NCI-H2081 treated with DMSO at 0.1 percent for 48 hours (cell line): ENCODE results near the gene ANKRD10.
"Not testable (repeated sequence)": the region's sequence is repeated elsewhere in the genome, so short reads cannot be mapped to it uniquely, and the experiment has no call there.

Source experiments
- DNase-seq: peaks from one replicate; lab custom pipeline; 2025; lab: John Stamatoyannopoulos, UW

The ANKRD10 gene

DNA sequence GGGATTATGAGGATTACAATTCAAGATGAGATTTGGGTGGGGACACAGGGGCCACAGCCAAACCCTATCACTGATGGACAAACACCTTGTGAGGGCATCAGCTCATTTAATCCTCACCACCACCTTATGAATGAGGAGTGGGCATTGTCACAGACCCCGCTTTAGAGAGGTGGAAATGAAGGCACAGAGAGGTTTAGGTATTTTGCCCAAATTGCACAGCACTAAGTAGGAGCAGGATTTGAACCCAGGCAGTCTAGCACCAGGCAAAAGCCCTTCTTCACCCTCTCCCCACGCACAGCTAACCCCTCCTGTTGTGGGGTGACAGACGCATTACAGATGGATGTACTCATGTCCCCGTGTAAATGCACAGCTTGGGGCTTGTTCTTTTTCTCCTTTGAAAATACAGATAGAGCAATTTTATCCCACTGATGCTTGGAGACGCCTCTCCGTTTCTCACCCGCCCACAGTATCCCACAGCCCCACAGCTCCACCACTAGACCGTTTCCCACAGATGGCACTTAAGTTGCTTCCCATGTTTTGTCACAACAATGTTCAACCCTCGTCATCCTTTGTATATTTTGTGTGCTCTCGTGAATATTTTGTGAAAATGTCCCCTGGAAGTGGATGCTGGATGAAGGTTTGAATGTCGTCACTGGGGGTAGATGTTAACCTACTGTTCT is 48.2 kb downstream of the ANKRD10 start:
- DNase-seq: no peak

DNA sequence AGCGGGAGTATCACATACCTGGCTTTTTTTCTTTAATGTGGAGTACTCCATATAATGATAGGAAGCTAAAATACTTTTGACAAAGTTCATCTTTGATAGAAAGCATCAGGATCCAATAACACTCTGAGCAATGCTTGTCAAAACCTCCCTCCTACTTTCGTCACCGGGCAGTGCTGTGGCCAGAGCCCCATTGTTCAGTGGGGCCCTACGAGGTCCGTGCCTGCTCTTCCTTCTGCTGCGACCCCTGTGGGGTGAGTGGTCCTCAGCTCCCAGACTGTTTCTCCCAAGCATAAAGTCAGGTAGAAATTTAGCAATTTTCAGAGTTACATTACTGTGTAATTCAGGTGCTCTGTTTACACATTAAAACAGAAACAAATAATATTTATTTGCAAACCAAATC is 51.2 kb downstream of the ANKRD10 start:
- DNase-seq: no peak

DNA sequence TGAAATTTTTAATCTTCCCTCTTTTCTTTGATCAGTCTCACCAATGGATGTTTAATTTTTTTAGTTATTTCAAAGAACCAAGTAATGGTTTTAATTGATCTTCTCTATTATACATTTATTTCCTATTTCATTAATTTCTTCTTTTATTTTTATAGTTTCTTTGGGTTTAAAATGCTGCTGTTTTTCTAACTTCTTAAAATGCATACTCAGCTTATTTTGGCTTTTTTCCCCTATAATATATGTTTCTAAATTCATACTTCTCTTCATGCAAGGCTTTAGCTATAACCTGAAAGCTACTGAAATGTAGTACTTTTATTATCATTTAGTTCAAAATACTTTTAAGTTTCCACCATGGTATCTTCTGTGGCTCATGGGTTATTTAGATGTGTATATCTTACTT is 53.9 kb downstream of the ANKRD10 start:
- no peak for DNase-seq

DNA sequence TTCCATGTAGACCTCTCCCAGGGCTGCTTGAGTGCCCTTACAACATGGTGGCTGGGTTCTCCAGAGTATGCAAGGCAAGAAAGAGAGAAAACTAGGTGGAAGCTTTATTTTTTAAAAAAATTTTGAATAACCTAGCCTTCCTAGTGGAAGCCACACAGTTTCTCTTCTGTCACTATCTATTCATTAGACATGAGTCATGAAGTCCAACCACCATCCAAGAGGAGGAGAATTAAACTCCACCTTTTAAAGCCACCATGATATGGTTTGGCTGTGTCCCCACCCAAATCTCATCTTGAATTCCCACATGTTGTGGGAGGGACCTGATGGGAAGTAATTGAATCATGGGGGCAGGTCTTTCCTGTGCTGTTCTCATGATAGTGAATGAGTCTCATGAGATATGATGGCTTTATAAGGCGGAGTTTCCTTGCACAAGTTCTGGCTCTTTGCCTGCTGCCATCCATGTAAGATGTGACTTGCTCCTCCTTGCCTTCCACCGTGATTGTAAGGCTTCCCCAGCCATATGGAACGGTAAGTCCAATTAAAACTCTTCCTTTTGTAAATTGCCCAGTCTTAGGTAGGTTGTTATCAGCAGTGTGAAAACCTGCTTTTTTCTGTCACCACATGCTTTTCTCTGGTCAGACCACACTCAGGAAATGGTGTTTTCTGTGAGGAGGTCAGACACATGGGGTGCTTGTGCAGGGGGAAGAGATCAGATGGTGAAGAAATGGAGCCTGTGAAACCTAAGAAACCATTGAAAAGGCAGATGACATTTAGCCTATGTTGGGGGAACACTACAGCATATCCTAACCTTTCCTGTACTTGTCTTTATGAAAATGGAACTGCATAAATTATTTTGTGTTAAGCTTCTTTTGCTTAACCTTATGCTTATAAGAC is 57.7 kb downstream of the ANKRD10 start:
- DNase-seq: no peak

DNA sequence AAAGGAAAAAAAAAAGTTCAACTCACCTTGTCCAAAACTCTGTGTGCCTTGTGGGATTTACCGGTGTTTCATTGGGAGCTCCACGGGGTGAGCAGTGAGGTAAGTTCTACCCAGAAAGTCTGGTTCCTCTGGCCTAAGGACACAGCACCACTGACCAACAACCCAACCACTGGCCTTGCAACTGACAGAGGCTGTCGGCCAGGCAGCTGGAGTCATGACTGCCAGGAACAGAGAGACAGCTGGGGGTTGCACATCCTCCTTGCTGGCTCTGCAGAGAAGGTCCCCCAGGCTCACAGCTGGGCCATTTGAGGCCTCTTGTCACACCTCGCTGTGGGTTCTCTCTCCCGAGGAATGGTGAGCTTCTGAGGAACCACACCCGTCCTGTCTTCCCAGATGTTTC is 59.5 kb downstream of the ANKRD10 start:
- DNase-seq: no peak

DNA sequence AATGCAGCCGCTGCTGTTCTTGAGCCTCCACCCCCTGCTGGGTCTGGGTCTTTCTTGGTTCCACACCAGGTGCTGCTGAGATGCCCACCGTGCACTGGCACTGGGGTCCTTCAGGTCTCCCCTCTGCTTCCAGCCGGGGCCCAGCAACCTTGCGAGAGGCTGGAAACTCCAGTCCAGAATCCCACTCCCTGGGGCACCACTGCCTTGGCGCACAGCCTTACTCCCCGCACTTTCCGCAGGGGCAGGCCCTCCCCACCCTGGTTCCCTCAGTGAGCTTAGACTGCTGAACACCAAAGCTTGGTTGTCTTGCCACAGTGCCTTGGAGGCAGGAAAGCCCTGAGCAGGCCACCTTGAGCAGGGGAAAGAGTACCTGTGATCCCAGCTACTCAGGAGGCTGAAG is 60.0 kb downstream of the ANKRD10 start:
- no peak for DNase-seq

DNA sequence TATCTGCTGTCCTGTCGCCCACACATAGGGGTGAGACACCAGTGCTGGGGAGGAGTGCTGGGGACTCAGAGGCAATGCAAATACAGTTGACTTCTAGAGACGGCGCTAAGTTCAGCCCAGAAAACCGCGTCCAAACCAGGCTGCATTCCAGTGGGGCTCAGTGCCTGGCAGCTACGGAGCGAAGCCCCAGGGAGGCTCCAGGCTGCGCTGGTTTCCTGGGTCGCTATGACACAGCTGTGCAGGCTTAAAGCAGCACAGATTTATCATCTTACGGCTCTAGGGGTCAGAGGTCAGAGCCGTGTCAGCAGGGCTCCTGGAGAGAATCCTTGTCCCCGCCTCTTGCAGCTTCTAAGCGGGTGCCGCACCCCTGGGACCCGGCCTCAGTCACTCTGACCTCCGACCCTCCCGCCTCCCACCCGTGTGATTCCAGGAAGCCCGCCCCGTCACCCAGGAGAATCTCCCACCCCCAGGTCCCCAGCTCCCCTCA is 61.6 kb downstream of the ANKRD10 start:
- no peak for DNase-seq

DNA sequence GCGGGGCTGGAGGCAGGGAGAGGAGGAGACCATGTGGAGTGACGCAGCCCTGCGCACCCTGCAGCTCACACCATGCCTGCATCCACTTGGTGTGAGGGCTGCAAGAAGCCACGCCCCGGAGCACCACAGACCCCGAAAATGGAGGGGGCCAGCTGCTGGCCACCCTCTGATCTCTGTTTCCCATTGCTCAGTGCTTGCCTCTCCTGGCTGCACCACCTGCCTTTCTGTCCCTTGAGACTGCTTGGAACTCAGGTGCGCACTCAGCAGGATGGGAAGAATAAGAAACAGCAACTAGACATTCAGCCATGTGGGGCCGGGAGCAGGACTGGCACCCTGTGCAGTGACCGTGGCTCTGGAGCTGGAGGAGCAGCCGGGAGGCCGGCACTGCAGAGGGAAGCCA is 64.0 kb downstream of the ANKRD10 start:
- no peak for DNase-seq

DNA sequence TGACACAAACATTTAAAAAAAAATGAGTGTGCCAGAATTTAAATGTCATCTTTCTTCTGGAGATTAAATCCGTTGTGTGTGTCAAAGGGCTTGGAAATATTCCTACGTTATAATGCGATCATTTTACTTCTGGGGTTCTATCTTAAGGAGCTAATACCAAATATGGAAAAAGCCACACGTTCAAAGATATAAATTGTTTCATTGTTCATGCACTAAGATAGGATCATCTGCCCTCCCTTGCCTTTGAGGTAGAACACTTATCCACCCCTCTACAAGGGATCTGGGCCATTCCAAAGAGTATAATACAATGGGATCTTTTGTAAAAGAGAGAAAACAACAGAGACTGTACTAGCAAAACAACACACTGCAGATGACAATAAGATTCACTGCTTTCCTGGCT is 64.9 kb downstream of the ANKRD10 start:
- DNase-seq: no peak

DNA sequence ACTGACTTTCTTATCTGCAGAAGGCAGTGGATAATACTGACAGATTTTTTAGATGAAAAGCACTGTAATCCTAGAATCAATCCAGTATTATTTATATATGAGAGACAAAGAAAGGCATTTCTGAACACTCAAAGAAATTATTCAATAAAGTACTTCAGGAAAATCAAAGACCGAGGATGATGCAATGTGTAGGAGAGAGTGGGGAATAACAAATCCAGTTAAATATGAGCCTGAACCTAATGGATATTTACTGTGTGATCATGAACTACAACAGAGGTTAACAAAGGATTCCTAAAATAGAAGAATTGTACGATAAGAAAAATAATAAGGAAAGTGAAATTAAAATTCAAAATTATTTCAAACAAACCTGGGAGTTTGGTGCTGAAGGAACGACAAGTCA is 69.3 kb downstream of the ANKRD10 start:
- no peak for DNase-seq

DNA sequence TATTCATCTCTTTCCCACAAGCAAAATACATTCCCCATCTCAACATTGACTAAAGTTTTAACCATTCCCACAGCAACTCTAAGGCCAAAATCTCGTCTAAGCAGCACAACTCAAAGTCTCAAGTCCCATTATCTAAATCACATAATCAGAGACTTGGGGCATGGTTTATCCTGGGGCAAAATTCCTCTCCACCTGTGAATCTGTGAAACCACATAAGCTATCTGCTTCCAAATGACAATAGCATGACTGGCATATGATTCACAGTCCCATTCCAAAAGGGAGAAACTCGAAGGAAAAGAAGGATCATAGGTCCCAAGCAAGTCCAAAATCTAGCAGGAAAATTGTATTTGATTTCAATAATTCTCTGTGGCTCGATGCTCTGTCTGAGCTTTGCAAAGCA is 73.0 kb downstream of the ANKRD10 start:
- DNase-seq: no peak

DNA sequence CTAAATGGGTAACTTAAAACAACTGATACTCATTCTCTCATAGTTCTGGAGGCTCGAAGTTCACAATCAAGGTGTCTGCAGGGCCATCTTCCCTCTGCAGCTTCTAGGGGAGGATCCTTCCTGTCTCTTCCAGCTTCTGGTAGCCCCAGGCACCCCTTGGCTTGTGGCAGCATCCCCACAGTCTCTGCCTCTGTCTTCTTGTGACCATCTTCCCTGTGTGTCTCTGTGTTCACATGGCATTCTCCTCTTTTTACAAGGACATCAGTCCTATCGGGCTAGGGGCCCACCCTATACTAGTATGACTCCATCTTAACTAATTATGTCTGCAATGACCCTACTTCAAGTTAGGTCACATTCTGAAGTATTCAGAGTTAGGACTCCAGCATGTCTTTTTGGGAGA is 73.5 kb downstream of the ANKRD10 start:
- no peak for DNase-seq

DNA sequence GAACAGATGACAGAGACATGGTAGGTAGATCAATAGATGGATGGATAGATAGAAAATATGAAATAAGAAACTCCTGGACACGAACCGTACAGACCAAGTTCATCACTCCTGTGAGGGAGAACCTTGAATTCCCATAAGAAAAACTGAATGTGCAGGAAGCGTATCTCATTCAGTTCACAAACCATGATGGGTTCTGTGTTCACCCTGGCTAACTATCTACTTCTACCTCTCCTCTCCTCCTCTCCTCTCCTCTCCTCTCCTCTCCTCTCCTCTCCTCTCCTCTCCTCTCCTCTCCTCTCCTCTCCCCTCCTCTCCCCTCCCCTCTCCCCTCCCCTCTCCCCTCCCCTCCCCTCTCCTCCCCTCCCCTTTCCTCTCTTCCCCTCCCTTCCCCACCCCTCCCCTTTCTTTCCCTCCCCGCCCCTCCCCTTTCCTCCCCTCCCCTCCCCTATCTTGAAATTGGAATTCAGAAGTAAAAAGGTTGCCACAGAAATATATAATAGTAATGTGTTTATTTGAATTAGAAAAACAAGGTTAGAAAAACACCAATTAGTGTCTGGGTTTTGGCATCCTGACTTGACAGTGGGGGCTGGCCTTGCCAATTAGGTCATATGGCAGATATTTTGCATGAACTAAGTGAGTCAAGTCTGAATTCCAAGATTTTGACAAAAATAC is 75.9 kb downstream of the ANKRD10 start:
- no peak for DNase-seq

DNA sequence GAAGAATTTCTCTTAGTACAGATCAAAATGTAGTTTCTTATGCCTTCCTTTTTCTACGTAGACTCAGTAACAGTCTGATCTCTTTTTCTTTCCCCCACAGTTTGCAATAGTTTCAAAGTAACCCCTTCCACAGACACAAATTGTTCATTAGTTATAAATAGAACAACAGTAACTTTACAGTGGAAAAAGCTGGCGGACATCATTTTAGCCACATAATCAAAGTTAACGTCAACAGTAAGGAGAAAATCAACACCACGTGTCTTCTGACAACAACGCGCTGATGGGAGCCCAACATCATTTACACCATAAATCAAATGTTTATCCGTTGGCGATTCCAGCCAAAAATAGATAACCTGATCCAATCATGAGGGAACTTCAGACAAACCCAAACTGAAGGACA is 76.8 kb downstream of the ANKRD10 start:
- no peak for DNase-seq

DNA sequence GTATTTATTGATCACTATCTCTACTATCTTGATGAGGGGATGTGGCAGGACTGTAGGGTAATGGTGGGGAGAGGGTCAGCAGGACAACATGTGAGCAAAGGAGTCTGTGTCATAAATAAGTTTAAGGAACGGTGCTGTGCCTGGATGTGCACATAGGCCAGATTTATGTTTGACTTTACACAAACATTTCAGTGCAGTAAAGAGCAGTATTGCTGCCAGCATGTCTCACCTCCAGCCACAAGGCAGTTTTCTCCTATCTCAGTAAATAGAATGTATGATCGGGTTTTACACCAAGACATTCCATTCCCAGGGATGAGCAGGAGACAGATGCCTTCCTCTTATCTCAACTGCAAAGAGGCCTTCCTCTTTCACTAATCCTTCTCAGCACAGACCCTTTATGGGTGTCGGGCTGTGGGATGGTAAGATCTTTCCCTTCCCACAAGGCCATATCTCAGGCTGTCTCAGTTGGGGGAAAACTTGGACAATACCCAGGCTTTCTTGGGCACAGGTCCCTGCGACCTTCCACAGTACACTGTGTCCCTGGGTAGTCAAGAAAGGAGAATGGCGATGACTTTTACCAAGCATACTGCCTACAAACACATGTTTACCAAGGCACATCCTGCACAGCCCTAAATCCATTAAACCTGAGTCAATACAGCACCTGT is 77.3 kb downstream of the ANKRD10 start:
- DNase-seq: not testable (repeated sequence)

DNA sequence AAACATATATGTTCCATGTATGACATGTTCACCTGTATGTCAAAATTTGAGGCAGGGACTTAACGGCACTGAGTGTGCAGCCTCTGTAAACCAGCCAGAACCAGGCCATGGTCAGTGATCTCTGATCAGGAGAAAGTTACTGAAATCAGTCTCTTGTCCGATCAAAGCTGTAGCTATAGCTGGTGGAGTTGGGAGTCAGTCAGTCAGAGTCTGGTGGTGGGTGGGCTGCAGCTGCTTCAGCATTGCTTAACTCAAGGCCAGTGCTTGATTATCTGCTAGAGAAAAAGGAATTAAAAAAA is 78.3 kb downstream of the ANKRD10 start:
- DNase-seq: no peak

DNA sequence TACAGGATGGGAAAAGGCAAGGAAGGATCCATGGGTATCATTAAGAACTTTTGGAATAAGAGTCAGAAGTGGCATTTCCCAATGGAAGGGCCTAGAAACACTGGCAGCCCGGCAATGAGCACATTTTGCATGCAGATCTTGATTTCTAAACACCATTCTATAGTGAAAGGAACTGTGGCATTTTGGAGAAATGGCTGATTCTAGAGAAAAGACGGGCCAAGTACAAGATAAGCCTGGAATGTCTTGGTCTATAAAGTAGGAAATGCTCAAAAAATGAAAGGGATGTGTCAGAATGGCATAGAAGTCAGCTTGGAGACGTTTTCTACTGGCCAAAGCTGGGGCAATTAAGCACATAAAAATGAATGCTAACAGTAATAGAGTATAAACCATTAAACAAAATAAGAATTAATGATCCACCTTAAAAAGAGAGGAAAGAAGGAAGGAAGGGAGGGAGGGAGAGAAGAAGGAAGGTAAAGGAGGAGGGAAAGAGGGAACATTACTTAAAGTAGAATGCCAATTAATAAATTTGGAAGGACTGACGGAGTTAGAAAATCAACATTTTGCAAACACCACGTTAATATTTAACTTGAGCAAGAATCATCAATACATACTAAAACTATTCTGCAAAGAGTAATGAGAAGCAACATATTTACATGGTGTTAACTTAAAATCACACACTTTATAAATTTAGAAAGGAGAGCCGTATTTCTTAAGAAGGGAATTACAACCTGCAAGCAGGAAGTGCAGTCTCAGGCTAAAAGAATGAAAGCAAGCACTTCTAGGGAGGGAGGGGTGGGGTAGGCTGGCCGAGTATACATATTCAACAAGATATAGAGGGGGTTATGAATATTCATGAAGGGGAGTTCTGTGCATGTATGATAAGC is 78.9 kb downstream of the ANKRD10 start:
- DNase-seq: no peak

DNA sequence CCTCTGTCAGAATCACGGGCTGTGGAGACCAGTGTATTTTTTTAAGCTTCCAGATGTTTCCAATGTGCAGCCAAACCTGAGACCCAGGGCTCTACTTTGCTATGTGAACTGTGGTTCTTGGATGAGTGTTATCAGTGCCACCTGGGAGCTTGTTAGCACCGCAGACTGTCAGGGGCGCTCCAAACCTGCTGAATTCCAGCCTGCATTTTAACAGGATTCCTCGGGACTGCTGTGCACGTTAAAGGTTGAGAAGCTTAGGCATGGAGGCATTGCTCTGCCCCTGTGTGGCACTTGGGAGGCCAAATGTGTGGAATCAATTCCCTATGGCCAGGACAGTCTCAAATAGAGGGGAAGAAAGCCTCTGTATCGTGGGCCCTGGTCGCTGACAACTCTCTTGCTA is 80.3 kb downstream of the ANKRD10 start:
- no peak for DNase-seq

DNA sequence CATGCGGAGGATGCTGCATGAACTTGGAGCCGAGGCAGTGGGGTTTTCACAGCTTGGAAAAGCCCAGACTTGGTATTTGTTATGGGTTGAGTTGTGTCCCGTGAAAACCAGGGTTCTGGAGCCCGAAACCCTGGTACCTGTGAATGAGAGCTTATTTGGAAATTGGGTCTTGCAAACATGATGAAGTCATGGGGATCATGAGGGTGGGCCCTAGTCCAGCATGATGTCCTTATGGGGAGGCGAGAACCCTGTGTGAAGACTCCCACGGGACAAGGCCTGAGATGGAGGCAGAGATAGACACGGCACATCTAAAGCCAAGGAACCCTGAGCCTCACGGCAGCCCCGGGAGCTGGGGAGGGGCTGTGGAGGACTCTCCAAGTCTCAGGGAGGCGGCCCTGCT is 82.3 kb downstream of the ANKRD10 start:
- no peak for DNase-seq

DNA sequence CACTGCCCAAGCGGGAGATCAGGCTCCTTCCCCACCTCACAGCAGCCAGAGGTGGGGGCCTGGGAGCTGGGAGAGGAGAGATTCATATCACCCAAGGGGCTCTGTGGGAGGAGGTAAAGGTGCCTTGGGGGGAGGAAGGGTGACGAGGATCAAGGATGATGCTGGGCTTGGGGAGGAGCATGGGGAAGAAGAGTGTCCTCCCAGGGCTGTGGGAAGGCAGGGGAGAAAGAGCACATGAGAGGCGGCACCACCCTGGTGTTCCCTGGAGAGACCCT is 82.7 kb downstream of the ANKRD10 start:
- DNase-seq: no peak

DNA sequence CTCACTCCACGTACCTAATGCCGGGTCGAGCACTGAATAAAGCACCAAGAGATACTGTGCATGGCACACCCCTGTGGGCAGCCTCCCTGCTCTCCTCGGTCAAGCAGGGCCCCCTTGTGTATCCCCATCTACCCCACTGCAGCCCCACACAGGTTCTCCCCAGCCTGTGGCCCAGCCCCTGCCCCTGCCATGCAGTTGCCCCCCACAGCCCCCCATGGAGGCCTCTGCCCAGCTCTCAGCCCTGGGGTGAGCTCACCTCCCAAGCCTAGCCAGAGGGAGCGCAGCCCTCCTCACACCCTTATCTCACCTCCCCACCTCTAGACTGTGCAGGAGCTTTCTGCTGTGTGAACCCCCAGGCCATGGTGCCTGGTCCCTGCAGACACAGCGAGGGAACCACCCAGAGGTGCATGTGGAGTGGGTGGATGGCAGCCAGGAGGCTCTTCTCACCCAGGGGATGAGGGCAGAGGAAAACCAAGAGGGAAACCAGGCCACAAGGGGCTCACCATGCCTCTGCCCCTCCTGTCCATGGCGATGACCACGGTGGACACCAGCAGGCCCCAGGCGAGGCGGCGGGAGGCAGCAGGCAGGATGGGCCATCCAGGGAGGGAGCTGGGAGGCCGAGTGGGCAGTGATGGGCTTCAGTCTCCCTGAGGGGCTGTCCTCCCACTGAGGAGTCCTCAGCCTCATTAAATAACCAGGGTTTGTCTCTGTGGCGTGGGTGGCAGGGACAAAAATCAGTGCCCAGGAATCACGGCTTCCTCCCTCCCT is 83.2 kb downstream of the ANKRD10 start:
- DNase-seq: no peak
